ENCODE results near the gene RGS1. TPM values are rescaled to one million over a fixed set of nuclear protein-coding genes. Genes with fewer than 3 reads are reported as not detected.

RGS1 gene
- total RNA-seq, 1 donor from 2014 or later = not detected

DNA sequence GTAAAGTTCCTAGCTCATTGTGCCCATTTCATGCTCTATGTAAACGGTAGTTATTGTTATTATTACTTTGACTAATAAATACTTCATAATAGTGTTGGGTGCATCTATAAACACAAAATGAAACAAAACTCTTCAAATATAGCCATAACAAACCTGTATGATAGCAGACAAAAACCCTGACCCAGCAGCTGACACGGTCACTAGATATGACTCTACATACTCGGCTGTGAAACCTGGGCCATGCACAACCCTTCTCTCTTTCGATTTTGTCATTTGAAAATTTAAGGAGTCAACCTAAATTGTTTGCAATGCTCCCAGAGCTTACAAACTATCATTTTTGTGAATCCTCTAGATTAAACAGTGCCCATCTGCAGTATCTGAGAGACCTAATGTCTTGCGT is 52.3 kb downstream of the RGS1 start:
- Histone ChIP-seq H3K4me3 (ENCODE audit: low read depth, low read length) (no peak overlapping the region), H3K27me3 (ENCODE audit: control insufficient read depth, insufficient read depth, low read length) (no peaks in the 10 kb centered on the region), H3K36me3 (ENCODE audit: control insufficient read depth, insufficient read depth, low read length) (no peaks in the 10 kb centered on the region)
- no peak for TF ChIP-seq CTCF (IDR thresholded peaks at IDR 0.05; ENCODE audit: insufficient read depth, low read length, severe bottlenecking)
- FAIRE-seq (no peak), DNase-seq (ENCODE audit: low read depth) (no peak)

GRCh38 chr1:192628396-192629057 is 53.0 kb downstream of the RGS1 start:
- no peak overlapping the region for H3K4me3 ChIP-seq (ENCODE audit: low read depth, low read length)
- no peak for FAIRE-seq
- no peak for DNase-seq (ENCODE audit: low read depth)
- H3K27me3 ChIP-seq (ENCODE audit: control insufficient read depth, insufficient read depth, low read length) = no peaks in the 10 kb centered on the region
- TF ChIP-seq CTCF (IDR thresholded peaks at IDR 0.05; ENCODE audit: insufficient read depth, low read length, severe bottlenecking) = no peak
- H3K36me3 ChIP-seq (ENCODE audit: control insufficient read depth, insufficient read depth, low read length) = no peaks in the 10 kb centered on the region

- Histone ChIP-seq H3K4me3 (ENCODE audit: low read depth, low read length) (no peak overlapping the region), H3K36me3 (ENCODE audit: control insufficient read depth, insufficient read depth, low read length) (no peaks in the 10 kb centered on the region), H3K27me3 (ENCODE audit: control insufficient read depth, insufficient read depth, low read length) (no peaks in the 10 kb centered on the region)
- FAIRE-seq = no peak
- TF ChIP-seq CTCF (IDR thresholded peaks at IDR 0.05; ENCODE audit: insufficient read depth, low read length, severe bottlenecking) = no peak
- DNase-seq (ENCODE audit: low read depth) = no peak
Observed at GRCh38 chr1:192629612-192630011, 54.0 kb downstream of the RGS1 start.

Other genes with a start within 250 kb of the RGS1 start
- not detected in 2 replicates for gene RGS13, start 60.4 kb downstream of the RGS1 start, total RNA-seq
- 29.5 and 79.9 TPM in 2 replicates for gene RGS2, start 233.3 kb downstream of the RGS1 start, total RNA-seq

All from bronchial epithelial cell (primary cell).